ENCODE data around the gene NTM.

- no peak for TF ChIP-seq POLR2A (IDR thresholded peaks at IDR 0.05)
- TF ChIP-seq, protein P1, sequence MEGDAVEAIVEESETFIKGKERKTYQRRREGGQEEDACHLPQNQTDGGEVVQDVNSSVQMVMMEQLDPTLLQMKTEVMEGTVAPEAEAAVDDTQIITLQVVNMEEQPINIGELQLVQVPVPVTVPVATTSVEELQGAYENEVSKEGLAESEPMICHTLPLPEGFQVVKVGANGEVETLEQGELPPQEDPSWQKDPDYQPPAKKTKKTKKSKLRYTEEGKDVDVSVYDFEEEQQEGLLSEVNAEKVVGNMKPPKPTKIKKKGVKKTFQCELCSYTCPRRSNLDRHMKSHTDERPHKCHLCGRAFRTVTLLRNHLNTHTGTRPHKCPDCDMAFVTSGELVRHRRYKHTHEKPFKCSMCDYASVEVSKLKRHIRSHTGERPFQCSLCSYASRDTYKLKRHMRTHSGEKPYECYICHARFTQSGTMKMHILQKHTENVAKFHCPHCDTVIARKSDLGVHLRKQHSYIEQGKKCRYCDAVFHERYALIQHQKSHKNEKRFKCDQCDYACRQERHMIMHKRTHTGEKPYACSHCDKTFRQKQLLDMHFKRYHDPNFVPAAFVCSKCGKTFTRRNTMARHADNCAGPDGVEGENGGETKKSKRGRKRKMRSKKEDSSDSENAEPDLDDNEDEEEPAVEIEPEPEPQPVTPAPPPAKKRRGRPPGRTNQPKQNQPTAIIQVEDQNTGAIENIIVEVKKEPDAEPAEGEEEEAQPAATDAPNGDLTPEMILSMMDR (IDR thresholded peaks at IDR 0.05), result no peak
These were observed 221.7 kb downstream of the NTM start for GRCh38 chr11:131592152-131592551.

Measured in Peyer's patch (tissue), 4 donors.